Loucy (cell line): Measurements from ENCODE around the gene POU2F1.

ENCODE experiments used
- H2AFZ ChIP-seq: fragments of 200-600 bp; sonication (generic); 2 replicates; pipeline ENCODE4 v1.6.0; 2016; ENCODE audit warnings: antibody characterized with exemption, mild to moderate bottlenecking, low read length, moderate library complexity
- H3F3A ChIP-seq: fragments of 200-600 bp; 2 replicates; pipeline ENCODE4 v1.6.0; 2016; ENCODE audit warnings: antibody characterized with exemption, low read depth, mild to moderate bottlenecking
- H3K27me3 ChIP-seq: fragments of 200-600 bp; sonication (generic); 2 replicates; pipeline ENCODE4 v1.6.1; 2014; ENCODE audit warnings: low read length, mild to moderate bottlenecking; ENCODE audit not compliant: insufficient read depth, poor library complexity, severe bottlenecking
- H3K36me3 ChIP-seq: fragments of 200-600 bp; sonication (generic); 2 replicates; pipeline ENCODE4 v1.6.1; 2016; ENCODE audit warnings: low read length; ENCODE audit not compliant: insufficient read depth
- H3K4me1 ChIP-seq: fragments of 200-600 bp; sonication (generic); 2 replicates; pipeline ENCODE4 v1.5.1; 2014; ENCODE audit warnings: low read length, mild to moderate bottlenecking; ENCODE audit not compliant: insufficient read depth, poor library complexity, severe bottlenecking
- H3K4me2 ChIP-seq: fragments of 200-600 bp; sonication (generic); 2 replicates; pipeline ENCODE4 v1.6.0; 2014; ENCODE audit warnings: antibody characterized with exemption, low read length, low read depth, mild to moderate bottlenecking; ENCODE audit not compliant: poor library complexity, severe bottlenecking
- H3K4me3 ChIP-seq: fragments of 200-600 bp; sonication (generic); 2 replicates; pipeline ENCODE4 v1.5.1; 2014; ENCODE audit warnings: low read length, mild to moderate bottlenecking, mixed read lengths; ENCODE audit not compliant: poor library complexity, severe bottlenecking
- H3K79me2 ChIP-seq: fragments of 200-600 bp; sonication (generic); 2 replicates; pipeline ENCODE4 v1.6.1; 2014; ENCODE audit warnings: low read length; ENCODE audit not compliant: insufficient read depth
- H3K9ac ChIP-seq: fragments of 200-600 bp; sonication (generic); 2 replicates; pipeline ENCODE4 v1.6.0; 2014; ENCODE audit warnings: mild to moderate bottlenecking, low read depth, low read length, moderate library complexity; ENCODE audit not compliant: poor library complexity, severe bottlenecking
- H3K9me2 ChIP-seq: fragments of 200-600 bp; sonication (generic); replicated peaks from 2 replicates; pipeline ENCODE4 v1.6.1; 2016; ENCODE audit warnings: low read depth, low read length, mixed read lengths
- H3K9me3 ChIP-seq: fragments of 200-600 bp; sonication (generic); 2 replicates; pipeline ENCODE4 v1.6.1; 2014; ENCODE audit warnings: mild to moderate bottlenecking, antibody characterized with exemption, low read length, low read depth; ENCODE audit not compliant: insufficient read depth
- H4K20me1 ChIP-seq: fragments of 200-600 bp; sonication (generic); 2 replicates; pipeline ENCODE4 v1.6.0; 2014; ENCODE audit warnings: antibody characterized with exemption, low read length, mild to moderate bottlenecking; ENCODE audit not compliant: insufficient read depth, poor library complexity, severe bottlenecking
- CTCF ChIP-seq: fragments of 200-600 bp; sonication (generic); conservative IDR thresholded peaks from 2 replicates; pipeline ENCODE4 v1.5.1; 2014; ENCODE audit warnings: mild to moderate bottlenecking, antibody characterized with exemption, low read length
- EZH2phosphoT487 ChIP-seq: fragments of 200-600 bp; IDR thresholded peaks from 2 replicates; pipeline ENCODE4 v1.6.1; 2018; ENCODE audit warnings: antibody characterized with exemption, mild to moderate bottlenecking, moderate library complexity, borderline replicate concordance

POU2F1 gene

GRCh38 chr1:167440345-167440744 is 219.7 kb downstream of the POU2F1 start:
- Histone ChIP-seq H4K20me1 (peaks cover 20% of the 10 kb centered on the region), H3K4me3 (no peak overlapping the region), H3K9ac (no peak overlapping the region), H3K4me2 (no peak overlapping the region), H3K9me2 (no peaks in the 10 kb centered on the region), H3F3A (no peaks in the 10 kb centered on the region), H3K79me2 (peaks cover 11% of the 10 kb centered on the region; the same call in 1 of the 2 replicates), H3K36me3 (peaks cover 72% of the 10 kb centered on the region; the same call in 1 of the 2 replicates), H3K9me3 (no peaks in the 10 kb centered on the region), H3K27me3 (no peaks in the 10 kb centered on the region), H3K4me1 (no peaks in the 10 kb centered on the region), H2AFZ (no peak overlapping the region)
- TF ChIP-seq EZH2phosphoT487: no peak
- no peak for TF ChIP-seq CTCF

GRCh38 chr1:167440776-167441175 is 220.1 kb downstream of the POU2F1 start:
- no peaks in the 10 kb centered on the region for H3K9me3 ChIP-seq
- H3K36me3 ChIP-seq: peaks cover 70% of the 10 kb centered on the region; the same call in 1 of the 2 replicates
- H3K79me2 ChIP-seq: peaks cover 14% of the 10 kb centered on the region; the same call in 1 of the 2 replicates
- H3K4me1 ChIP-seq: no peaks in the 10 kb centered on the region
- H3F3A ChIP-seq: no peaks in the 10 kb centered on the region
- no peak overlapping the region for H2AFZ ChIP-seq
- no peak for TF ChIP-seq CTCF
- no peak for TF ChIP-seq EZH2phosphoT487
- H3K27me3 ChIP-seq: no peaks in the 10 kb centered on the region
- H3K4me2 ChIP-seq: no peak overlapping the region
- H3K9ac ChIP-seq: no peak overlapping the region
- no peak overlapping the region for H3K4me3 ChIP-seq
- H4K20me1 ChIP-seq: peaks cover 20% of the 10 kb centered on the region
- H3K9me2 ChIP-seq: no peaks in the 10 kb centered on the region

GRCh38 chr1:167441222-167441621 is 220.5 kb downstream of the POU2F1 start:
- Histone ChIP-seq H2AFZ (no peak overlapping the region), H3K4me3 (no peak overlapping the region), H3K79me2 (peaks cover 19% of the 10 kb centered on the region; the same call in 1 of the 2 replicates), H3K36me3 (peaks cover 66% of the 10 kb centered on the region; the same call in 1 of the 2 replicates), H3K9me2 (no peaks in the 10 kb centered on the region), H3K4me2 (no peak overlapping the region), H3F3A (no peaks in the 10 kb centered on the region), H3K4me1 (no peaks in the 10 kb centered on the region), H3K9me3 (no peaks in the 10 kb centered on the region), H3K27me3 (no peaks in the 10 kb centered on the region), H4K20me1 (peaks cover 20% of the 10 kb centered on the region), H3K9ac (no peak overlapping the region)
- no peak for TF ChIP-seq EZH2phosphoT487
- no peak for TF ChIP-seq CTCF
